ENCODE data around the gene PDSS2. TPM values are rescaled to one million over a fixed set of nuclear protein-coding genes. Genes with fewer than 3 reads are reported as not detected.

Gene PDSS2
- total RNA-seq, 1 donor from 2014 or later: 7.9 TPM

DNA sequence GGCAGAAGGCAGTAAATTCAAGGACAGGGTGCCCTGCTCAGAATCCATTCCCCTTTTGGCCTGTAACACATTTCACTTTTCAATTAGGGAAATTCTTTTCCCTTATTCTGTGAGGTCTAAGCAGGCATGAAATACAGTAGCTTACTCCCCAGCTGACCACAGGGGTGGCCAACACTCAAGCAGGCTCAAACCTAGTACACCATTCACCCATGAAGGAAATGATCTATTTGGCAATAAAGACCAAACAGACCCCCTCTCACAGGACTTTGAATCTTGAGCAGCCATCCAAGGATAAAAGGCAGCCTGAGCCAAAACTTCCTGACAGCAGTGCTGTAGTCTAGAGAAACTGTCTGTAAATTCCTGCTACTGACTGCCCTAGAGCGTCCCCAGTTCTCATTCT lies 17.7 kb downstream of the PDSS2 start:
- Mint-ChIP-seq H3K4me3 (ENCODE audit: unreplicated experiment) (no peak overlapping the region), H3K36me3 (ENCODE audit: low read depth, unreplicated experiment) (peaks cover 3% of the 10 kb centered on the region), H3K9me3 (ENCODE audit: unreplicated experiment) (no peaks in the 10 kb centered on the region), H3K27ac (ENCODE audit: unreplicated experiment) (no peak overlapping the region), H3K4me1 (ENCODE audit: unreplicated experiment) (no peaks in the 10 kb centered on the region), H3K27me3 (ENCODE audit: unreplicated experiment) (no peaks in the 10 kb centered on the region)
- TF ChIP-seq, protein P1, sequence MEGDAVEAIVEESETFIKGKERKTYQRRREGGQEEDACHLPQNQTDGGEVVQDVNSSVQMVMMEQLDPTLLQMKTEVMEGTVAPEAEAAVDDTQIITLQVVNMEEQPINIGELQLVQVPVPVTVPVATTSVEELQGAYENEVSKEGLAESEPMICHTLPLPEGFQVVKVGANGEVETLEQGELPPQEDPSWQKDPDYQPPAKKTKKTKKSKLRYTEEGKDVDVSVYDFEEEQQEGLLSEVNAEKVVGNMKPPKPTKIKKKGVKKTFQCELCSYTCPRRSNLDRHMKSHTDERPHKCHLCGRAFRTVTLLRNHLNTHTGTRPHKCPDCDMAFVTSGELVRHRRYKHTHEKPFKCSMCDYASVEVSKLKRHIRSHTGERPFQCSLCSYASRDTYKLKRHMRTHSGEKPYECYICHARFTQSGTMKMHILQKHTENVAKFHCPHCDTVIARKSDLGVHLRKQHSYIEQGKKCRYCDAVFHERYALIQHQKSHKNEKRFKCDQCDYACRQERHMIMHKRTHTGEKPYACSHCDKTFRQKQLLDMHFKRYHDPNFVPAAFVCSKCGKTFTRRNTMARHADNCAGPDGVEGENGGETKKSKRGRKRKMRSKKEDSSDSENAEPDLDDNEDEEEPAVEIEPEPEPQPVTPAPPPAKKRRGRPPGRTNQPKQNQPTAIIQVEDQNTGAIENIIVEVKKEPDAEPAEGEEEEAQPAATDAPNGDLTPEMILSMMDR (IDR thresholded peaks at IDR 0.05; ENCODE audit: unreplicated experiment): no peak
- no peak for DNase-seq (ENCODE audit: low spot score)

DNA sequence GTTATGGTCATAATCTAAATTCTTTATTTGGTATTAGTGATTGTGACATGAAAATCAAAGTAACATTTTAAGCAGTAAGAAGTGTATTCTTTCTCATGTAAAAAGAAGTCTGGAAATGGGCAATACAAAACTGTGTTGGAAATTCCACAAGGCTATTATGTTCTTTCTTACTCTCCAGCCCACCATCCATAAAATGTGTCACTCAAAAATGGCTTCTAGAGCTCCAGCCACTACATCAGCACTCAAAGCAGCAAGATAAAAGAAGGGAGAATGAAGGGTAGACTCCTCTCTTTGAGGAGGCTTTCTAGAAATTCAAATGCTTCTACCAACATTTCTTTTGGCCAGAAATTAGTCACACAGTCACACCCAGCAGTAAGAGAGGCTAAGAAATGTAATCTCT lies 18.4 kb downstream of the PDSS2 start:
- H3K9me3 Mint-ChIP-seq (ENCODE audit: unreplicated experiment): no peaks in the 10 kb centered on the region
- H3K27ac Mint-ChIP-seq (ENCODE audit: unreplicated experiment): no peak overlapping the region
- no peaks in the 10 kb centered on the region for H3K4me1 Mint-ChIP-seq (ENCODE audit: unreplicated experiment)
- H3K4me3 Mint-ChIP-seq (ENCODE audit: unreplicated experiment): no peak overlapping the region
- DNase-seq (ENCODE audit: low spot score): no peak
- H3K36me3 Mint-ChIP-seq (ENCODE audit: low read depth, unreplicated experiment): no peaks in the 10 kb centered on the region
- TF ChIP-seq, protein P1 (IDR thresholded peaks at IDR 0.05; ENCODE audit: unreplicated experiment): no peak
- H3K27me3 Mint-ChIP-seq (ENCODE audit: unreplicated experiment): no peaks in the 10 kb centered on the region

DNA sequence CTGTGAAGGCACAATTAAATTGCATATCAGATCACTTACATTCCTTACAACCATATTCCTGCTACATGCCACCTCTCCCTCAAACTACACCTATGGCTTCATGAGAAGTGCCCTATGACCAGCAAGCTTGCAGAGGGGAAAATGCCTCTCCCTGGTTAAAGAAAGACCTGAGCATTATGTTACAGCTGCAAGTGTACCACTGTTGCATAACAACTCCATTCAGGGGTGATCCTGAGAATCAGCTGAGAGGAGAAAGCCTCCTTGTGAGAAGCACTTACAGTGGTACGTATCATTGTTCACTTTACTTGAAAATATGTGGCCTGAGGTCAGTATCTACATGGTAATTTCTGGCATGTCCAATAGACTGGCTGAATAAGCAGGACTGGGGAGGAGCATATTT lies 20.0 kb downstream of the PDSS2 start:
- Mint-ChIP-seq H3K4me3 (ENCODE audit: unreplicated experiment) (no peak overlapping the region), H3K9me3 (ENCODE audit: unreplicated experiment) (no peaks in the 10 kb centered on the region), H3K27me3 (ENCODE audit: unreplicated experiment) (no peaks in the 10 kb centered on the region), H3K27ac (ENCODE audit: unreplicated experiment) (no peak overlapping the region), H3K4me1 (ENCODE audit: unreplicated experiment) (no peaks in the 10 kb centered on the region), H3K36me3 (ENCODE audit: low read depth, unreplicated experiment) (no peaks in the 10 kb centered on the region)
- DNase-seq (ENCODE audit: low spot score): no peak
- TF ChIP-seq, protein P1 (IDR thresholded peaks at IDR 0.05; ENCODE audit: unreplicated experiment): no peak

DNA sequence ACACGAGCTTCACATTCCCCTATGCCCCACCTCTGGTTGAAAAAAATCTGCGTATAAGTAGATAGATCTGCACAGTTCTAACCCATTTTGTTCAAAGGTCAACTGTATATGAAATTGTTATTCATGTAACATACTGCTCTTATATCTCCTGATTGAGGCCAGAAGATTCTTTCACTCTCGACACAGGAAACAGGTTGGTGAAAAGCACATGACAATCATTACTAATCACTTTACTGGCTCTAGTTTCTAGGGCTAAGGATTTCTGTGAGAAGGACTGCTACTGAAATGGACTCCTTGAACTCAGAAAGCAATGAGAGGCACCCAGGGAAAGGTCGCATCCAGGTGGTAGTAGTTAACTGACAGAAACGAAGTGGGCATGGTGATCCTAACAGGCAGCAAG lies 21.7 kb downstream of the PDSS2 start:
- TF ChIP-seq, protein P1 (IDR thresholded peaks at IDR 0.05; ENCODE audit: unreplicated experiment): no peak
- H3K9me3 Mint-ChIP-seq (ENCODE audit: unreplicated experiment): no peaks in the 10 kb centered on the region
- no peaks in the 10 kb centered on the region for H3K4me1 Mint-ChIP-seq (ENCODE audit: unreplicated experiment)
- no peaks in the 10 kb centered on the region for H3K36me3 Mint-ChIP-seq (ENCODE audit: low read depth, unreplicated experiment)
- DNase-seq (ENCODE audit: low spot score): no peak
- no peaks in the 10 kb centered on the region for H3K27me3 Mint-ChIP-seq (ENCODE audit: unreplicated experiment)
- no peak overlapping the region for H3K4me3 Mint-ChIP-seq (ENCODE audit: unreplicated experiment)
- H3K27ac Mint-ChIP-seq (ENCODE audit: unreplicated experiment): no peak overlapping the region

DNA sequence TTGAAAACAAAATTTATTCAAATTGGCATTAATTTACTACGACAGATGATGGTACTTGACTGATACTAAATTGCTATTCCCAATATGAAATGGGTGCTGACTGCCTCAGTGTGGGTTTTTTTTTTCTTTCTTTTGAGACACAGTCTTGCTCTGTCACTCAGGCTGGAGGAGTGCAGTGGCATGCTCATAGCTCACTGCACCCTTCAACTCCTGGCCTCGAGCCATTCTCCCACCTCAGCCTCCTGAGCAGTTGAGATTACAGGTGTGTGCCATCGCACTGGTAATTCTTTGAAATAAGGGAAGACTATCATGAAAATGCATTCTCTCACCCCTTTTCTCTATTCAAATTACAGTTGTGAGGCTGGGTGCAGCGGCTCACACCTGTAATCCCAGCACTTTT lies 22.5 kb downstream of the PDSS2 start:
- Mint-ChIP-seq H3K9me3 (ENCODE audit: unreplicated experiment) (no peaks in the 10 kb centered on the region), H3K4me1 (ENCODE audit: unreplicated experiment) (no peaks in the 10 kb centered on the region), H3K27me3 (ENCODE audit: unreplicated experiment) (no peaks in the 10 kb centered on the region), H3K27ac (ENCODE audit: unreplicated experiment) (no peak overlapping the region), H3K4me3 (ENCODE audit: unreplicated experiment) (no peak overlapping the region), H3K36me3 (ENCODE audit: low read depth, unreplicated experiment) (no peaks in the 10 kb centered on the region)
- TF ChIP-seq, protein P1 (IDR thresholded peaks at IDR 0.05; ENCODE audit: unreplicated experiment): no peak
- DNase-seq (ENCODE audit: low spot score): no peak
